B cell (primary cell): ENCODE measurements around the gene MCF2L.

Experiments
- EZH2 ChIP-seq: IDR thresholded peaks from 2 replicates; pipeline ENCODE4 v1.6.1; 2012; ENCODE audit warnings: borderline replicate concordance, low read depth, mild to moderate bottlenecking, moderate library complexity, low read length; ENCODE audit not compliant: insufficient read depth, poor library complexity, severe bottlenecking
- TF ChIP-seq, protein P1 (sequence below): fragments of 200-600 bp; IDR thresholded peaks from one replicate; pipeline ENCODE4 v1.8.0; 2022; ENCODE audit warnings: antibody characterized with exemption, mild to moderate bottlenecking

DNA sequence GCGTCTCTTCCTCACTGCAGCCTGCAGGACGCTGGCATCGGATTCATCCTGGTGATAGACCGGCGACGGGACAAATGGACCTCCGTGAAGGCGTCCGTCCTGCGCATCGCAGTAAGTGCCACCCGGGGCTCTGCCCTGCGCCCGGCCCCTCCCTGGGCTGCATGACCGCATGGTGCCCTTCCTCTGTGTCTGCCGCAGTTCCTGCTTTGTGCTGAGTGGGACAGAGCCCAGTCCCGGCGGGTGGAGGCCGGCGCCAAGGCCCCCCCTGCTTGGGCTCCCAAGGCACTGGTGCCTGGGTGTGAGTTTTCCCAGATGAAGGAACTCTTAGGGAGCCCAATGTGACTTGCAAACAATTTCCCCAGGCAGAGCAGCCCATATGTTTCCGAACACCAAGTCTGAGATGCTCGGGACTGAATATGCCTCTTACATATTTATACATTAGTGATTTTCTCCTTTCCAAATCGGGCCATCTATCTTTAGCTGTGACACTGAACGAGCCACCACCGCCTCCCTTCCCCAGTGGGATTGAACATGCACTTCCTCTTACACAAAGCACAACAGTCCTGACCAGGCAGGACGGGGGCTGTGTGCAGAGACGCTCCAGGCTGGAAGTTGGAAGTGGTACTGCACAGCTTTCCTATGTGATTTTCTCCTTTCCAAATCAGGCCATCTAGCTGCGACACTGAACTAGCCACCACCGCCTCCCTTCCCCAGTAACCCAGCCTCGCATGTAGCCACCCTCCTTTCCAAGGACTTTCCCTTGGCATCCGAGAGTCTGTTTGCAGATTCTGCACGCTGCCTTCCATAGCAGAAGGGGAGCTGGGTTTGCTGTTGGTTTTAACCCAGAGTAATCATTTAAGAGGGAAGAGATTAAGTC, 76.5 kb downstream of the MCF2L start:
- TF ChIP-seq, protein P1, sequence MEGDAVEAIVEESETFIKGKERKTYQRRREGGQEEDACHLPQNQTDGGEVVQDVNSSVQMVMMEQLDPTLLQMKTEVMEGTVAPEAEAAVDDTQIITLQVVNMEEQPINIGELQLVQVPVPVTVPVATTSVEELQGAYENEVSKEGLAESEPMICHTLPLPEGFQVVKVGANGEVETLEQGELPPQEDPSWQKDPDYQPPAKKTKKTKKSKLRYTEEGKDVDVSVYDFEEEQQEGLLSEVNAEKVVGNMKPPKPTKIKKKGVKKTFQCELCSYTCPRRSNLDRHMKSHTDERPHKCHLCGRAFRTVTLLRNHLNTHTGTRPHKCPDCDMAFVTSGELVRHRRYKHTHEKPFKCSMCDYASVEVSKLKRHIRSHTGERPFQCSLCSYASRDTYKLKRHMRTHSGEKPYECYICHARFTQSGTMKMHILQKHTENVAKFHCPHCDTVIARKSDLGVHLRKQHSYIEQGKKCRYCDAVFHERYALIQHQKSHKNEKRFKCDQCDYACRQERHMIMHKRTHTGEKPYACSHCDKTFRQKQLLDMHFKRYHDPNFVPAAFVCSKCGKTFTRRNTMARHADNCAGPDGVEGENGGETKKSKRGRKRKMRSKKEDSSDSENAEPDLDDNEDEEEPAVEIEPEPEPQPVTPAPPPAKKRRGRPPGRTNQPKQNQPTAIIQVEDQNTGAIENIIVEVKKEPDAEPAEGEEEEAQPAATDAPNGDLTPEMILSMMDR: no peak
- no peak for TF ChIP-seq EZH2
